Liver (tissue), 9 donors: Measurements from ENCODE around the gene RCN2. TPM values are rescaled to one million over a fixed set of nuclear protein-coding genes. Genes with fewer than 3 reads are reported as not detected.

ENCODE experiments used
- DNase-seq: peaks from one replicate; pipeline ENCODE4 v3.0.0-alpha.2; 2017; ENCODE audit warnings: low spot score
- H3K27ac ChIP-seq, 2 donors: one replicate each; pipeline ENCODE4 v1.7.0; 2013; ENCODE audit warnings: inconsistent platforms in 2 of 2, low read length in 2 of 2, control low read depth in 1 of 2, low read depth in 1 of 2, mild to moderate bottlenecking in 1 of 2
- H3K27me3 ChIP-seq, 4 donors: one replicate each; pipeline versions ENCODE4 v1.6.1 to v1.7.0; 2013; ENCODE audit warnings: low read length in 3 of 4, inconsistent platforms in 1 of 4, mild to moderate bottlenecking in 1 of 4, moderate library complexity in 1 of 4; ENCODE audit not compliant: control insufficient read depth in 4 of 4, insufficient read depth in 4 of 4
- H3K36me3 ChIP-seq, 4 donors: one replicate each; pipeline versions ENCODE4 v1.6.1 to v1.7.0; 2013; ENCODE audit warnings: low read length in 3 of 4, mild to moderate bottlenecking in 3 of 4, low read depth in 1 of 4, moderate library complexity in 1 of 4; ENCODE audit not compliant: control insufficient read depth in 4 of 4, insufficient read depth in 3 of 4
- H3K4me1 ChIP-seq, 4 donors: one replicate each; pipeline versions ENCODE4 v1.6.1 to v1.7.0; 2013; ENCODE audit warnings: low read length in 3 of 4, mild to moderate bottlenecking in 3 of 4, moderate library complexity in 1 of 4; ENCODE audit not compliant: control insufficient read depth in 4 of 4, insufficient read depth in 4 of 4
- H3K4me3 ChIP-seq, 3 donors: one replicate each; pipeline versions ENCODE4 v1.6.1 to v1.7.0; 2013; ENCODE audit warnings: low read length in 3 of 3, control low read depth in 1 of 3, low read depth in 1 of 3, mild to moderate bottlenecking in 1 of 3
- H3K9ac ChIP-seq, 2 donors: one replicate each; pipeline ENCODE4 v1.7.0; 2013; ENCODE audit warnings: low read length in 2 of 2, mild to moderate bottlenecking in 2 of 2, moderate library complexity in 2 of 2, control low read depth in 1 of 2, low read depth in 1 of 2
- H3K9me3 ChIP-seq, 4 donors: one replicate each; pipeline versions ENCODE4 v1.6.1 to v1.7.0; 2013; ENCODE audit warnings: low read length in 3 of 4; ENCODE audit not compliant: control insufficient read depth in 4 of 4
- EGR1 ChIP-seq, 2 donors: IDR thresholded peaks; 2 replicates each; pipeline ENCODE4 v1.6.1; 2016 to 2018; ENCODE audit warnings: antibody characterized with exemption in 2 of 2, low read depth in 2 of 2
- FOXA1 ChIP-seq: IDR thresholded peaks from 2 replicates; pipeline ENCODE4 v1.6.1; 2016; ENCODE audit warnings: antibody characterized with exemption
- FOXA2 ChIP-seq: IDR thresholded peaks from 2 replicates; pipeline ENCODE4 v1.6.1; 2016; ENCODE audit warnings: antibody characterized with exemption
- GABPA ChIP-seq, 2 donors: IDR thresholded peaks in 1 of 2; conservative IDR thresholded peaks in 1 of 2; 2 replicates each; pipeline ENCODE4 v1.6.1; 2016; ENCODE audit warnings: antibody characterized with exemption in 2 of 2, mild to moderate bottlenecking in 1 of 2, moderate library complexity in 1 of 2
- HNF4A ChIP-seq, 2 donors: conservative IDR thresholded peaks; 2 replicates each; pipeline ENCODE4 v1.6.1; 2016; ENCODE audit warnings: antibody characterized with exemption in 2 of 2, mild to moderate bottlenecking in 2 of 2
- HNF4G ChIP-seq: IDR thresholded peaks from 2 replicates; pipeline ENCODE4 v1.6.1; 2016; ENCODE audit warnings: antibody characterized with exemption
- JUND ChIP-seq, 2 donors: IDR thresholded peaks; 2 replicates each; pipeline ENCODE4 v1.6.1; 2016; ENCODE audit warnings: antibody characterized with exemption in 2 of 2
- NR2F2 ChIP-seq: IDR thresholded peaks from 2 replicates; pipeline ENCODE4 v1.6.1; 2016; ENCODE audit warnings: antibody characterized with exemption
- RAD21 ChIP-seq, 2 donors: IDR thresholded peaks; 2 replicates each; pipeline ENCODE4 v1.6.1; 2016; ENCODE audit warnings: antibody characterized with exemption in 2 of 2, mild to moderate bottlenecking in 2 of 2
- RXRA ChIP-seq, 2 donors: IDR thresholded peaks; 2 replicates each; pipeline ENCODE4 v1.6.1; 2017 to 2018; ENCODE audit warnings: antibody characterized with exemption in 2 of 2, mild to moderate bottlenecking in 1 of 2
- SP1 ChIP-seq: IDR thresholded peaks from 2 replicates; pipeline ENCODE4 v1.6.1; 2018; ENCODE audit warnings: antibody characterized with exemption, mild to moderate bottlenecking
- TAF1 ChIP-seq: conservative IDR thresholded peaks from 2 replicates; pipeline ENCODE4 v1.6.1; 2016; ENCODE audit warnings: antibody characterized with exemption, mild to moderate bottlenecking
- YY1 ChIP-seq: IDR thresholded peaks from 2 replicates; pipeline ENCODE4 v1.6.1; 2016; ENCODE audit warnings: antibody characterized with exemption, mild to moderate bottlenecking
- WGBS: extraction: QIAGEN DNeasy Blood & Tissue Kit; methylation state at CpG from one replicate; pipeline ENCODE4 v1.1.7; 2013; 5-methylcytosine and 5-hydroxymethylcytosine counted together
- polyA plus RNA-seq, 2 donors: library from polyadenylated mRNA; stranded (reverse) in 1 of 2; unstranded in 1 of 2; fragments of 200-250 nt in 1 of 2; fragments of >200 nt in 1 of 2; fragmentation: Nextera tagmentation in 1 of 2; extraction: Ambion mirVana in 1 of 2; gene quantifications; one replicate each; pipeline versions ENCODE4 v1.2.1 to v1.2.3, GENCODE V29; 2013 to 2015
- total RNA-seq, 2 donors: library from RNA; depleted of rRNA; stranded (reverse); fragments of >200 nt; gene quantifications; one replicate each; pipeline ENCODE4 v1.2.3, GENCODE V29; 2014
- TF ChIP-seq, protein P1 (sequence below): IDR thresholded peaks from 2 replicates; pipeline ENCODE4 v1.6.1; 2016; ENCODE audit warnings: antibody characterized with exemption, mild to moderate bottlenecking
- TF ChIP-seq, protein P2 (sequence below): IDR thresholded peaks from 2 replicates; pipeline ENCODE4 v1.6.1; 2016; ENCODE audit warnings: antibody characterized with exemption
- TF ChIP-seq, protein P3 (sequence below): IDR thresholded peaks from 2 replicates; pipeline ENCODE4 v1.6.1; 2016; ENCODE audit warnings: antibody characterized with exemption
- TF ChIP-seq, protein P4 (sequence below): fragments of 150-350 bp; IDR thresholded peaks from 2 replicates; pipeline ENCODE4 v1.5.1; 2017; ENCODE audit warnings: improper control_type of control experiment, low read depth, low read length; ENCODE audit not compliant: missing input control
- TF ChIP-seq, protein P5 (sequence below): IDR thresholded peaks from 2 replicates; pipeline ENCODE4 v1.6.1; 2016; ENCODE audit warnings: antibody characterized with exemption
- donor health status: healthy.
- donor health status: healthy.
- donor health status: healthy.
- donor health status: healthy.
- donor health status: healthy.

Gene RCN2
- total and polyA plus RNA-seq, 4 donors = 8.7 to 28.2 (median 15.1) TPM

DNA sequence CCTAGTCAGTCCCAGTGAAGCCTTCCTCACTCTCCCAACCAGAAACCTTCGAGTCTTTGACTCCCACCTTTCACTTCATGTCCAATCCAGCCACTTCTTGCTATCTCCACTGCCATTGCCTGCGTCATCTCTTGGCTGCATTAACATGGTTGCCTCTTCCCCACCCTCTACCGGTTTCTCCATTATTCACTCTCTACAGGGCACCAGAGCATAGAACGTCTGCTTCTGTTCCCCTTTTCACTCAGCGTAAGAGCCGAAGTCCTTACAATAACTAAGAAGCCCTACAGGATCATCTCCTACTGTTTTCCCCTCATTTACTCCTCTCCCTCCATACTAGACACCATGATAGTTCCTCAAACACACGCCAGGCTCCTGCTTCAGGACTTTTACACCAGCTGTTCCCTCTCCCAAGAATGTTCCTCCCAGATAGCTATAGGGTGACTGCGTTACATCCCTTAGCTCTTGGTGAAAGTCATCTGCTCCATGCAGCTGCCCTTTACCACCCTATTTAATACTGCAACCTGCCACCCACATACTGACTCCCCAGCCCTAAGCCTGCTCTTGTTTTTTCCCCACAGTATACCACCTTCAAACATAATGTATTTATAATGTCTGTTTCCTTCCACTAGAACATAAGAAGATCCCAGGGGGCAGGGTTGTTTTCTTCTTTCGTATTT lies 30.9 kb downstream of the RCN2 start:
- TF ChIP-seq, protein P1, sequence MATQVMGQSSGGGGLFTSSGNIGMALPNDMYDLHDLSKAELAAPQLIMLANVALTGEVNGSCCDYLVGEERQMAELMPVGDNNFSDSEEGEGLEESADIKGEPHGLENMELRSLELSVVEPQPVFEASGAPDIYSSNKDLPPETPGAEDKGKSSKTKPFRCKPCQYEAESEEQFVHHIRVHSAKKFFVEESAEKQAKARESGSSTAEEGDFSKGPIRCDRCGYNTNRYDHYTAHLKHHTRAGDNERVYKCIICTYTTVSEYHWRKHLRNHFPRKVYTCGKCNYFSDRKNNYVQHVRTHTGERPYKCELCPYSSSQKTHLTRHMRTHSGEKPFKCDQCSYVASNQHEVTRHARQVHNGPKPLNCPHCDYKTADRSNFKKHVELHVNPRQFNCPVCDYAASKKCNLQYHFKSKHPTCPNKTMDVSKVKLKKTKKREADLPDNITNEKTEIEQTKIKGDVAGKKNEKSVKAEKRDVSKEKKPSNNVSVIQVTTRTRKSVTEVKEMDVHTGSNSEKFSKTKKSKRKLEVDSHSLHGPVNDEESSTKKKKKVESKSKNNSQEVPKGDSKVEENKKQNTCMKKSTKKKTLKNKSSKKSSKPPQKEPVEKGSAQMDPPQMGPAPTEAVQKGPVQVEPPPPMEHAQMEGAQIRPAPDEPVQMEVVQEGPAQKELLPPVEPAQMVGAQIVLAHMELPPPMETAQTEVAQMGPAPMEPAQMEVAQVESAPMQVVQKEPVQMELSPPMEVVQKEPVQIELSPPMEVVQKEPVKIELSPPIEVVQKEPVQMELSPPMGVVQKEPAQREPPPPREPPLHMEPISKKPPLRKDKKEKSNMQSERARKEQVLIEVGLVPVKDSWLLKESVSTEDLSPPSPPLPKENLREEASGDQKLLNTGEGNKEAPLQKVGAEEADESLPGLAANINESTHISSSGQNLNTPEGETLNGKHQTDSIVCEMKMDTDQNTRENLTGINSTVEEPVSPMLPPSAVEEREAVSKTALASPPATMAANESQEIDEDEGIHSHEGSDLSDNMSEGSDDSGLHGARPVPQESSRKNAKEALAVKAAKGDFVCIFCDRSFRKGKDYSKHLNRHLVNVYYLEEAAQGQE = no peak
- no peak for TF ChIP-seq HNF4A (conservative IDR thresholded peaks at IDR 0.05)
- no peak for TF ChIP-seq GABPA (IDR thresholded peaks at IDR 0.05 in 1 of 2, conservative IDR thresholded peaks at IDR 0.05 in 1 of 2)
- Histone ChIP-seq H3K27ac (no peak overlapping the region), H3K27me3 (no peaks in the 10 kb centered on the region), H3K4me3 (no peak overlapping the region), H3K4me1 (no peaks in the 10 kb centered on the region), H3K9ac (no peak overlapping the region), H3K36me3 (no peaks in the 10 kb centered on the region), H3K9me3 (no peaks in the 10 kb centered on the region)
- DNase-seq = no peak
- 91% methylated on average over 9 of the region's 9 CpGs for WGBS

DNA sequence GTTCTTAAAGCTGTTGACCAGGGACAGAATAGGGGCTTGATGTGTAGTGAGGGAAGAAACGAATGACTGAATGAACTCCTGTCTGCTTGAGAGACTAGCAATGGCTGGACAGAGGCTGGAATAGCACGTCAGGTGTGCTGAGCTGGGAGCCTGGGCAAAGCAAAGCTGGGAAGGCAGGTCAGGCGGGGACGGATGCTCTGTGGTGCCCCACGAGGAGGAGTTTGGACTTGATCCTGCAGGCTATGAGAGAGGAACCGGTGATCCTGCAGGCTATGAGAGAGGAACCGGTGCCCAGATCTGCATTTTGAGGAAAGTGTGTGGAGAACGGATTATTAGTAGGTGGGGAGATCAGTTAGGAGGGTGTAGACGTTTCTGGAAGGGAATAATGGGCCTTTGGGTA lies 32.0 kb downstream of the RCN2 start:
- no peak for DNase-seq
- Histone ChIP-seq H3K9me3 (no peaks in the 10 kb centered on the region), H3K27me3 (no peaks in the 10 kb centered on the region), H3K36me3 (no peaks in the 10 kb centered on the region), H3K27ac (no peak overlapping the region), H3K4me1 (no peaks in the 10 kb centered on the region), H3K4me3 (no peak overlapping the region), H3K9ac (no peak overlapping the region)
- TF ChIP-seq TAF1 (no peak), HNF4A (conservative IDR thresholded peaks at IDR 0.05) (no peak), HNF4G (no peak), SP1 (no peak), FOXA1 (no peak), JUND (IDR thresholded peaks at IDR 0.05) (no peak), NR2F2 (no peak), GABPA (IDR thresholded peaks at IDR 0.05 in 1 of 2, conservative IDR thresholded peaks at IDR 0.05 in 1 of 2) (no peak), FOXA2 (no peak), YY1 (no peak), EGR1 (IDR thresholded peaks at IDR 0.05; ENCODE audit: low read depth in 2 of 2) (no peak), RXRA (IDR thresholded peaks at IDR 0.05) (no peak), RAD21 (IDR thresholded peaks at IDR 0.05) (no peak)
- TF ChIP-seq, protein P2, sequence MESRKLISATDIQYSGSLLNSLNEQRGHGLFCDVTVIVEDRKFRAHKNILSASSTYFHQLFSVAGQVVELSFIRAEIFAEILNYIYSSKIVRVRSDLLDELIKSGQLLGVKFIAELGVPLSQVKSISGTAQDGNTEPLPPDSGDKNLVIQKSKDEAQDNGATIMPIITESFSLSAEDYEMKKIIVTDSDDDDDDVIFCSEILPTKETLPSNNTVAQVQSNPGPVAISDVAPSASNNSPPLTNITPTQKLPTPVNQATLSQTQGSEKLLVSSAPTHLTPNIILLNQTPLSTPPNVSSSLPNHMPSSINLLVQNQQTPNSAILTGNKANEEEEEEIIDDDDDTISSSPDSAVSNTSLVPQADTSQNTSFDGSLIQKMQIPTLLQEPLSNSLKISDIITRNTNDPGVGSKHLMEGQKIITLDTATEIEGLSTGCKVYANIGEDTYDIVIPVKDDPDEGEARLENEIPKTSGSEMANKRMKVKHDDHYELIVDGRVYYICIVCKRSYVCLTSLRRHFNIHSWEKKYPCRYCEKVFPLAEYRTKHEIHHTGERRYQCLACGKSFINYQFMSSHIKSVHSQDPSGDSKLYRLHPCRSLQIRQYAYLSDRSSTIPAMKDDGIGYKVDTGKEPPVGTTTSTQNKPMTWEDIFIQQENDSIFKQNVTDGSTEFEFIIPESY = no peak
- TF ChIP-seq, protein P3, sequence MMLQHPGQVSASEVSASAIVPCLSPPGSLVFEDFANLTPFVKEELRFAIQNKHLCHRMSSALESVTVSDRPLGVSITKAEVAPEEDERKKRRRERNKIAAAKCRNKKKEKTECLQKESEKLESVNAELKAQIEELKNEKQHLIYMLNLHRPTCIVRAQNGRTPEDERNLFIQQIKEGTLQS = no peak
- TF ChIP-seq, protein P4, sequence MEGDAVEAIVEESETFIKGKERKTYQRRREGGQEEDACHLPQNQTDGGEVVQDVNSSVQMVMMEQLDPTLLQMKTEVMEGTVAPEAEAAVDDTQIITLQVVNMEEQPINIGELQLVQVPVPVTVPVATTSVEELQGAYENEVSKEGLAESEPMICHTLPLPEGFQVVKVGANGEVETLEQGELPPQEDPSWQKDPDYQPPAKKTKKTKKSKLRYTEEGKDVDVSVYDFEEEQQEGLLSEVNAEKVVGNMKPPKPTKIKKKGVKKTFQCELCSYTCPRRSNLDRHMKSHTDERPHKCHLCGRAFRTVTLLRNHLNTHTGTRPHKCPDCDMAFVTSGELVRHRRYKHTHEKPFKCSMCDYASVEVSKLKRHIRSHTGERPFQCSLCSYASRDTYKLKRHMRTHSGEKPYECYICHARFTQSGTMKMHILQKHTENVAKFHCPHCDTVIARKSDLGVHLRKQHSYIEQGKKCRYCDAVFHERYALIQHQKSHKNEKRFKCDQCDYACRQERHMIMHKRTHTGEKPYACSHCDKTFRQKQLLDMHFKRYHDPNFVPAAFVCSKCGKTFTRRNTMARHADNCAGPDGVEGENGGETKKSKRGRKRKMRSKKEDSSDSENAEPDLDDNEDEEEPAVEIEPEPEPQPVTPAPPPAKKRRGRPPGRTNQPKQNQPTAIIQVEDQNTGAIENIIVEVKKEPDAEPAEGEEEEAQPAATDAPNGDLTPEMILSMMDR = no peak
- TF ChIP-seq, protein P5, sequence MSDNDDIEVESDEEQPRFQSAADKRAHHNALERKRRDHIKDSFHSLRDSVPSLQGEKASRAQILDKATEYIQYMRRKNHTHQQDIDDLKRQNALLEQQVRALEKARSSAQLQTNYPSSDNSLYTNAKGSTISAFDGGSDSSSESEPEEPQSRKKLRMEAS = no peak
- TF ChIP-seq, protein P1 = no peak
- WGBS = 62% methylated on average over 9 of the region's 9 CpGs
